Caco-2 (cell line): ENCODE results near the gene LYVE1. TPM values are rescaled to one million over a fixed set of nuclear protein-coding genes. Genes with fewer than 3 reads are reported as not detected.

Experiments
- BruUV-seq: library from RNA; stranded (reverse); fragments of 400-500 nt; replicated peaks from 2 replicates; lab custom pipeline; 2021; lab: Mats Ljungman, UMichigan
- CTCF ChIA-PET: fragments of 300-600 bp; sonication (Branson Sonifier 250); formaldehyde crosslinking; loops from one replicate; lab custom pipeline; 2022; ENCODE audit warnings: antibody characterized with exemption; lab: Charles Lee
- POLR2A ChIA-PET: fragments of 300-600 bp; sonication (Branson Sonifier 250); formaldehyde crosslinking; loops from one replicate; lab custom pipeline; 2022; ENCODE audit warnings: antibody characterized with exemption; lab: Charles Lee
- DNase-seq, 2 experiments: peaks; one replicate each; pipeline versions ENCODE4 v3.0.0 to v3.0.0-alpha.2; 2020 to 2022
- H3K27me3 ChIP-seq: replicated peaks from 2 replicates; pipeline ENCODE4 v1.6.0; 2011; ENCODE audit warnings: low read length; ENCODE audit not compliant: control insufficient read depth, insufficient read depth
- H3K36me3 ChIP-seq: 2 replicates; pipeline ENCODE4 v1.5.1; 2011; ENCODE audit warnings: low read length; ENCODE audit not compliant: control insufficient read depth, insufficient read depth
- H3K4me1 ChIP-seq: fragments of 250-450 bp; sonication (Bioruptor Pico); 2 replicates; pipeline ENCODE4 v1.5.1; 2020; ENCODE audit warnings: mild to moderate bottlenecking
- H3K4me3 ChIP-seq: 2 replicates; pipeline ENCODE4 v1.5.1; 2011; ENCODE audit warnings: low read depth, mild to moderate bottlenecking, control low read depth, low read length
- H3K9me3 ChIP-seq: fragments of 250-450 bp; sonication (Bioruptor Pico); 2 replicates; pipeline ENCODE4 v1.5.1; 2020; ENCODE audit warnings: mild to moderate bottlenecking, moderate library complexity
- H3K27ac Mint-ChIP-seq: one replicate; pipeline ENCODE4 v1.8.0; 2022; ENCODE audit warnings: mixed read lengths; ENCODE audit not compliant: unreplicated experiment
- H3K27me3 Mint-ChIP-seq: one replicate; pipeline ENCODE4 v1.8.0; 2022; ENCODE audit warnings: mixed read lengths; ENCODE audit not compliant: insufficient read depth, unreplicated experiment
- H3K36me3 Mint-ChIP-seq: one replicate; pipeline ENCODE4 v1.8.0; 2022; ENCODE audit warnings: mild to moderate bottlenecking, mixed read lengths; ENCODE audit not compliant: insufficient read depth, unreplicated experiment
- H3K4me1 Mint-ChIP-seq: one replicate; pipeline ENCODE4 v1.8.0; 2022; ENCODE audit warnings: low read depth, mixed read lengths; ENCODE audit not compliant: unreplicated experiment
- H3K4me3 Mint-ChIP-seq: one replicate; pipeline ENCODE4 v1.8.0; 2022; ENCODE audit warnings: mild to moderate bottlenecking, moderate library complexity, mixed read lengths; ENCODE audit not compliant: unreplicated experiment
- H3K9me3 Mint-ChIP-seq: one replicate; pipeline ENCODE4 v1.8.0; 2022; ENCODE audit warnings: mixed read lengths; ENCODE audit not compliant: unreplicated experiment
- intact Hi-C: fragments of 100-400 bp; cut with micrococcal nuclease; formaldehyde crosslinking; loops from one replicate; pipeline ENCODE4 v1.10.0; 2022; ENCODE audit not compliant: unreplicated experiment
- total RNA-seq: library from RNA; stranded (reverse); gene quantifications from 2 replicates; pipeline ENCODE4 v1.2.3, GENCODE V29; 2022
- TF ChIP-seq, protein P1 (sequence below), 2 experiments: fragments of 200-600 bp in 1 of 2; IDR thresholded peaks; 1 replicate in 1 of 2; 2 replicates in 1 of 2; pipeline versions ENCODE4 v1.5.1 to v1.8.0; 2011 to 2022; ENCODE audit warnings: antibody characterized with exemption in 1 of 2, control low read depth in 1 of 2, inconsistent platforms in 1 of 2, low read depth in 1 of 2, low read length in 1 of 2, mild to moderate bottlenecking in 1 of 2, moderate library complexity in 1 of 2; ENCODE audit not compliant: insufficient read depth in 1 of 2, severe bottlenecking in 1 of 2, unreplicated experiment in 1 of 2

Gene LYVE1
- total RNA-seq, 1 experiment from 2014 or later: not detected

DNA sequence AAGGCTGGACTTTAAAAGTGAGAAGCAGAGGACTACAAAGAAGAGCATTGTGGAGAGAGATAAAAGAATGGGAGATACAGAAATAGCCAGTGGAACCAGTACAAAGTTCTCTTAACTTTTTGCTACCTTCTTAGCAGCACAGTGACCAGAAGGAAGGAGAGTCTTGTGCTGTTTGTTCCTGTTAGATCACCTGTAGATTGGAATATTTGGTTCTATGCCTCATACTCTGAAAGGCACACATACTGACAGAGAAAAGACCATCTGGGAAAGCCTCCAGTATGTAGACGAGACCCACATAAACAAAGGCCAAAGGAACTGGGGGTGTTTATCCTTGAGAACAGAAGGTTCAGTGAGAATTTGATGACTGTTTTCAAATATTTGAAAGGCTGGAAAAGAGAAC is 46.2 kb downstream of the LYVE1 start:
- H3K9me3 Mint-ChIP-seq: no peaks in the 10 kb centered on the region
- no peak overlapping the region for H3K27ac Mint-ChIP-seq
- intact Hi-C loops: no loop called here
- BruUV-seq: no TSS peak
- peaks cover 5% of the 10 kb centered on the region for H3K4me1 ChIP-seq
- H3K27me3 ChIP-seq: no peaks in the 10 kb centered on the region
- no peaks in the 10 kb centered on the region; the same call in 1 of the 2 replicates for H3K36me3 ChIP-seq
- TF ChIP-seq, protein P1, sequence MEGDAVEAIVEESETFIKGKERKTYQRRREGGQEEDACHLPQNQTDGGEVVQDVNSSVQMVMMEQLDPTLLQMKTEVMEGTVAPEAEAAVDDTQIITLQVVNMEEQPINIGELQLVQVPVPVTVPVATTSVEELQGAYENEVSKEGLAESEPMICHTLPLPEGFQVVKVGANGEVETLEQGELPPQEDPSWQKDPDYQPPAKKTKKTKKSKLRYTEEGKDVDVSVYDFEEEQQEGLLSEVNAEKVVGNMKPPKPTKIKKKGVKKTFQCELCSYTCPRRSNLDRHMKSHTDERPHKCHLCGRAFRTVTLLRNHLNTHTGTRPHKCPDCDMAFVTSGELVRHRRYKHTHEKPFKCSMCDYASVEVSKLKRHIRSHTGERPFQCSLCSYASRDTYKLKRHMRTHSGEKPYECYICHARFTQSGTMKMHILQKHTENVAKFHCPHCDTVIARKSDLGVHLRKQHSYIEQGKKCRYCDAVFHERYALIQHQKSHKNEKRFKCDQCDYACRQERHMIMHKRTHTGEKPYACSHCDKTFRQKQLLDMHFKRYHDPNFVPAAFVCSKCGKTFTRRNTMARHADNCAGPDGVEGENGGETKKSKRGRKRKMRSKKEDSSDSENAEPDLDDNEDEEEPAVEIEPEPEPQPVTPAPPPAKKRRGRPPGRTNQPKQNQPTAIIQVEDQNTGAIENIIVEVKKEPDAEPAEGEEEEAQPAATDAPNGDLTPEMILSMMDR (IDR thresholded peaks at IDR 0.05; ENCODE audit: insufficient read depth in 1 of 2, low read depth in 1 of 2, low read length in 1 of 2, severe bottlenecking in 1 of 2, unreplicated experiment in 1 of 2): no peak
- DNase-seq: no peak
- H3K4me3 Mint-ChIP-seq: no peak overlapping the region
- H3K4me3 ChIP-seq: no peak overlapping the region
- H3K27me3 Mint-ChIP-seq: no peaks in the 10 kb centered on the region
- peaks cover 5% of the 10 kb centered on the region for H3K4me1 Mint-ChIP-seq
- H3K36me3 Mint-ChIP-seq: peaks cover 17% of the 10 kb centered on the region
- ChIA-PET CTCF (no interaction called here), POLR2A (no interaction called here)
- H3K9me3 ChIP-seq: no peaks in the 10 kb centered on the region

DNA sequence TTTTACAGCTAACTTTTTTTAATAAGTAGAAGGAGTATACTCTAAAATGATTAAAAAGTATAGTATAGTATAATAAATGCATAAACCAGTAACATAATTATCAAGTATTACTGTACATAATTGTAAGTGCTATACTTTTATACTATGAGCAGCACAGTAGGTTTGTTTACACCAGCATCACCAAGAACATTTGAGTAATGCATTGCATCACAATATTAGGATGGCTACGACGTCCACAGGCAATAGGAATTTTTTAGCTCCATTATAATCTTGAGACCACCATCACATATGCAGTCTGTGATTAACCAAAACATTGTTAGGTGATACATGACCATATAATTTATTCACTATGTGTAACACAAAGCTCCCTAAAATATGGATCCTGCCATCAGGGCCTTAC is 47.9 kb downstream of the LYVE1 start:
- ChIA-PET CTCF (interaction anchor here (0.7 to 1.2 kb wide), 2 partner anchors 12 to 20 kb away, joined by 3 read pairs; partner anchors contain the start of gene RNF141), POLR2A (interaction anchor here (0.7 kb wide), 1 partner anchor 98 kb away, joined by 3 read pairs; no protein-coding TSS in a partner anchor)
- no TSS peak for BruUV-seq
- Histone ChIP-seq H3K4me1 (no peaks in the 10 kb centered on the region), H3K27me3 (no peaks in the 10 kb centered on the region), H3K36me3 (no peaks in the 10 kb centered on the region; the same call in 1 of the 2 replicates), H3K4me3 (no peak overlapping the region), H3K9me3 (no peaks in the 10 kb centered on the region)
- H3K4me1 Mint-ChIP-seq: no peaks in the 10 kb centered on the region
- H3K4me3 Mint-ChIP-seq: no peak overlapping the region
- TF ChIP-seq, protein P1 (IDR thresholded peaks at IDR 0.05; ENCODE audit: insufficient read depth in 1 of 2, low read depth in 1 of 2, low read length in 1 of 2, severe bottlenecking in 1 of 2, unreplicated experiment in 1 of 2): no peak
- H3K27ac Mint-ChIP-seq: no peak overlapping the region
- H3K27me3 Mint-ChIP-seq: no peaks in the 10 kb centered on the region
- no peak for DNase-seq
- no peaks in the 10 kb centered on the region for H3K9me3 Mint-ChIP-seq
- intact Hi-C loops: no loop called here
- H3K36me3 Mint-ChIP-seq: peaks cover 10% of the 10 kb centered on the region

GRCh38 chr11:10519630-10520029 is 48.8 kb downstream of the LYVE1 start:
- no TSS peak for BruUV-seq
- H3K27me3 Mint-ChIP-seq: no peaks in the 10 kb centered on the region
- Histone ChIP-seq H3K4me3 (no peak overlapping the region), H3K36me3 (no peaks in the 10 kb centered on the region), H3K27me3 (no peaks in the 10 kb centered on the region), H3K9me3 (no peaks in the 10 kb centered on the region), H3K4me1 (no peaks in the 10 kb centered on the region)
- H3K9me3 Mint-ChIP-seq: no peaks in the 10 kb centered on the region
- H3K4me1 Mint-ChIP-seq: no peaks in the 10 kb centered on the region
- H3K4me3 Mint-ChIP-seq: no peak overlapping the region
- TF ChIP-seq, protein P1 (IDR thresholded peaks at IDR 0.05; ENCODE audit: insufficient read depth in 1 of 2, low read depth in 1 of 2, low read length in 1 of 2, severe bottlenecking in 1 of 2, unreplicated experiment in 1 of 2): no peak
- intact Hi-C loops: no loop called here
- DNase-seq: no peak
- ChIA-PET POLR2A (no interaction called here), CTCF (no interaction called here)
- H3K27ac Mint-ChIP-seq: no peak overlapping the region
- peaks cover 10% of the 10 kb centered on the region for H3K36me3 Mint-ChIP-seq
